SK-MEL-5 (cell line): ENCODE measurements around the gene PRCC. TPM values are rescaled to one million over a fixed set of nuclear protein-coding genes. Genes with fewer than 3 reads are reported as not detected.

Experiments used
- DNase-seq: peaks from one replicate; pipeline ENCODE4 v3.0.0-alpha.2; 2016; ENCODE audit warnings: low read depth, low spot score
- in situ Hi-C: cut with HindIII; loops from 2 replicates; pipeline ENCODE4 v1.10.0; 2016; ENCODE audit warnings: low sequenced_read_pairs, high pct_unique_total_duplicates, low pct_unique_long_range_greater_than_20kb
- total RNA-seq: library from RNA; depleted of rRNA; stranded (reverse); fragments of >200 nt; shearing (Covaris generic); gene quantifications from 2 replicates; pipeline ENCODE4 v1.2.3, GENCODE V29; 2014

PRCC gene
- total RNA-seq, 1 experiment from 2014 or later = 34.0 TPM

GRCh38 chr1:156776942-156777341 lies 9.6 kb downstream of the PRCC start:
- in situ Hi-C loops = no loop called here
- no peak for DNase-seq

DNA sequence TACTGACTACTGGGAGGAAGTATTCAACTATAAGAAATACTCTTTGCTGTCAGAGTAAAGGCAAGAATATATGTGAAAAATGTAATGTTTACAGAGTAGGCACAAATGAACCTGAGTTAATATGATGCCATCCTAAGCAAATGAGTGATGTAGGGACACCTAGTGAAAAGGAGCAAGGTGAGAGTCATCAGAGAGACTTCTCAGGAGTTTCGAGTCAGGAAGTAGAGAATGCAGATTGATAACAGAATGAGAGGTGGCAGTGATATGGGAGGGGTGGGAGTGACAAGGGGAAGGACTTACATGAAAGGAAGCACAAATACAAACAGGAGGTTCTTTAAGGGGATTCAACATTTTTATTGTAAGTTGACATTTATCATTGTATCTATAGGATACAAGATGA lies 10.2 kb downstream of the PRCC start:
- in situ Hi-C loops = no loop called here
- DNase-seq = no peak

GRCh38 chr1:156781585-156782186 lies 14.4 kb downstream of the PRCC start:
- in situ Hi-C loops = no loop called here

GRCh38 chr1:156785458-156785857 lies 18.1 kb downstream of the PRCC start:
- in situ Hi-C loops = no loop called here
- no peak for DNase-seq

More at GRCh38 chr1:156781585-156782186, 14.4 kb downstream of the PRCC start:
- peak; percentile 58 for DNase-seq

DNA sequence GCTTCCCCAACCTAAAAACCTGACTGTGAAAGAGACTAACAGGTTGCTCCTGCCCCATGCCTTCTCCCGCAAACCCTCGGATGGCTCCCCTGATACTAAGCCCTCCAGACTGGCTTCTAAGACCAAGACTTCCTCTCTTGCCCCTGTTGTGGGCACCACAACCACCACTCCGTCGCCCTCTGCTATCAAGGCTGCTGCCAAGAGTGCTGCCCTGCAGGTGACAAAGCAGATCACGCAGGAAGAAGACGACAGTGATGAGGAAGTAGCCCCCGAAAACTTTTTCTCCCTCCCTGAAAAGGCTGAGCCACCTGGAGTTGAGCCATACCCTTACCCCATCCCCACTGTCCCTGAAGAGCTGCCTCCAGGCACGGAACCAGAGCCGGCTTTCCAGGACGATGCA lies 19.3 kb downstream of the PRCC start:
- in situ Hi-C loops = no loop called here

GRCh38 chr1:156788136-156788535 lies 20.8 kb downstream of the PRCC start:
- DNase-seq = no peak
- in situ Hi-C loops = no loop called here

More for the DNA sequence above, 19.3 kb downstream of the PRCC start:
- no peak for DNase-seq

DNA sequence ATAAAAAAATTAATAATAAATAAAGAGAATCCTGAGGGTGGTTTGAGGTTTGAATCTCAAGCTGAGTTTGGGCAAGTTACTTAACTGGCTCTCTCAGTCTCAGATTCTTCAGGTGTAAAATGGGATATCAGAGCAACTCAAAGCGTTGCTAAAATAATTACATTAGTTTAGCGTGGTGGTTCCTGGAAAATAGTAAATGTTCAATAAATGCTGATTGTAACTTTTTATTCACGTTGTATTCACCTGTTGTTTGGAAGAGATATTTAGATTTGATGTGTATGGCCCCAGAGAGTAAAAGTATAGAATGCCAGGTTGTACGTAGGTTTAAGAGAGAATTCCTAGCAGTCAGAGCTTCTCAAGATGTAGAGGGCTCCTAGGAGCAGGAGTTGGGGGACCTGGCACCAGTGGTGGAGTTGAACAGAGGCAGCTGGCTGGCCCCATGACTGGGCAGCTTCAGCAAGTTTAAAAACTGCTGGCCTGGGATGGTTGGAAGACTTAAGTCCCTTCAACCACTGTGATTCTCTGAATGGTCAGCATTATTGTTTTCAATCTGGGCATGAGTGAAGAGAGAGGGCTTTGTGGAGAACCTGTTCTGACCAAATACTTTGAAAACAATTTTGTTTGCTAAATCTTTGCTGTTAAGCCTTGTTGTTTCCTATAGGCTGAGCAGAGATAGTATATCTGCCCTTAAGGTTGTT lies 22.4 kb downstream of the PRCC start:
- in situ Hi-C loops = no loop called here
- DNase-seq = no peak

DNA sequence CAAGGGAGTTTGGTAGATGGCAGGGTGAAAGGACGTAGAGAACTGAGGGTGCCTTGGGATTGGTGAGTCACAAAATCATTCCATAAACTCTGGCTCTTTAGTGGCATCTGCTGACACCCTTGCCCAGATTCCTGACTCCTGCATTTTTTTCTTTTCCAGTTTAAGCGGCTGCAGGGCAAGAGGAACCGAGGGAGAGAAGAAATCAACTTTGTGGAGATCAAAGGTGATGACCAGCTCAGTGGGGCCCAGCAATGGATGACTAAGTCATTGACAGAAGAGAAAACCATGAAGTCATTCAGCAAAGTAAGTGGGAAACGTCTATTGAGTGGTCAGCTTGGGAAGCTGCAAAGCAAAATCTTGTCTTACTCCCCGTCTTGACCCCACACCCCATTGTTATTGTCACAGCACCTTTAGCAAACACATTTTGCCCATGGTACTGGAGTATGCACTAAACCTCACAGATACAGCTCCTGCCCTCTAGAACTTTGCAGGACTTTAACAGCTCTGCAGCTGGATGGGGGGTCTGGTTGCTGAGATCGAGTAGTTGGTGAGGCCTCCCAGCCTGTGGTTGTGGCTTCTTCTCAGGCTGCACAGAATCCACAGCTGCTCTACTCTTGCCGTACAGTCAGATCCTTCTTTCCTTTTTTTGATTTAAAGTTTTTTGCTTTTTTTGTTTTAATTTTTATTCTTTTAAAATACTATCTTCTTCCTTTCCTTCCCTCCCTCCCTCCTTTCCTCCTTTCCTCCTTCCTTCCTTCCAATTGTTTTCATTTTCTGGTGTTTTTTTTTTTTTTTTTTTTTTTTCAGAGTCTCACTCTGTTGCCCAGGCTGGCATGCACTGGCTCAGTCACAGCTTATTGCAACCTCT lies 27.4 kb downstream of the PRCC start:
- in situ Hi-C loops = no loop called here
- no peak for DNase-seq

DNA sequence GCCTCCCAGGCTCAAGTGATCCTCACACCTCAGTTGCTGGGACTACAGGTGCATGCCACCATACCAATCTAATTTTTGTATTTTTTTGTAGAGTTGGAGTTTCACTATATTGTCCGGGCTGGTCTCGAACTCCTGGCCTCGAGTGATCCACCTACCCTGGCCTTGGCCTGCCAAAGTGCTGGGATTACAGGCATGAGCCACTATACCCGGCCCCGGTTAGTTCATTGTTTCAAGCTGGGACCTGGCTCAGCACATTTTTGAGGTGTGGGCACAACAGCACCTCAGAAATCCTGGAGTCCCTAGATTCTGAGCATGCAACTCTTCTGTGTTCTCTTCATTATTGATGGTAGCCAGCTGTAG lies 28.0 kb downstream of the PRCC start:
- DNase-seq = no peak
- in situ Hi-C loops = no loop called here

GRCh38 chr1:156795787-156796186 lies 28.5 kb downstream of the PRCC start:
- in situ Hi-C loops = no loop called here
- DNase-seq = no peak

- in situ Hi-C loops = no loop called here
Observed at GRCh38 chr1:156796340-156797097, 29.2 kb downstream of the PRCC start.

DNA sequence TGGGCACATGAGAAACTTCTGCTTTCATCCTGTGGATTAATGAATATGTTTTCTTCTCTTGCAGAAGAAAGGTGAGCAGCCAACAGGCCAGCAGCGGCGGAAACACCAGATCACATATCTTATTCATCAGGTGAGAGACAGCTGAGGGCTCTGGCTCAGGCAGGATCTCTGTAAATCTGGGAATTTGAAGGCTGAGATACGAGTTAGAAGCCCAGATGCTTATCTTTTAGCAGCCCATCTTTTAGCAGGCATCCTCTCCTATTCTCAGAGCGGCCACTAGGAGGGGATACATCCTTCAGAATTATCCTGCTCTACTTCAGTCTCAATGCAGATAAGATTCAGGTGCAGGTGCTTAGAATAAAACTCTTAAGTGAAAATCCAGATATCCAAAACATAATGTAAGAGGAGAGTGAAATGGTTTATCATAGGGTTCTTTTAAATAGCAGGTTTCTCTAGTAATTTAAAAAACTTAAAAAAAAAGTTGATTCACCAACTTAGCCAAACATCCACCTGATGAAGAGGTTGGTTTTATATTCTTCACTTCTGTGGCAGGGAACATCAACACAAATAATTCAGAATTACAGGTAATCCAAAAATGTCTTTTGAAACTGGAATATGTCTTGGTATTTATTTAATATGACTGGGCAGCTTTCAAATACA lies 30.0 kb downstream of the PRCC start:
- peak; percentile 74 for DNase-seq
- in situ Hi-C loops = no loop called here

More at GRCh38 chr1:156796340-156797097, 29.2 kb downstream of the PRCC start:
- DNase-seq = no peak

- DNase-seq = no peak
- in situ Hi-C loops = no loop called here
Observed at GRCh38 chr1:156801409-156802121, 34.2 kb downstream of the PRCC start.

DNA sequence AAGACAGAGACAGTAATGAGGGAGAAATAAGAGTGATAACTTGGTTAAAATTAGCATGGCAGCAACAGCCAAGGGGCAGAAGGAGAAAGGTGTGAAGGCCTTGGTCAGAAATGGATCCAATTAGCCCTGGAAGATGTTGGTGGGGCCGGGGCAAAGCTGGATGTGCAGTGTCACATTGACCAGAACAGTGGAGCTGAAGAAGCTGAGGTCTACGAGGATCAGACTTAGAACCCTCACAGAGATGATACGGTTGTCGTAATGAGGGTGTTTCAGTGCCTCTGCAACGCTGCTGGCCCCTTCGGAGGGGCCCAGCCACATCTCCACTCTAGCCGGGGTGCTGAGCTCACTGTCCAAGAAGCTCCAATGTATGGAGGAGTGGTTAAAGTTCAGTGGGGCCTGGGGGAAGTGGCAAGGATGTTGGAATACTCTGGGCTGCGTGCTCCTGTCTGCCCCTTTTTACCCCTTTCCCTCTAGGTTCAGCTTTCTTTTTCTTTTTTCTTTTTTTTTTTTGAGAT lies 35.1 kb downstream of the PRCC start:
- in situ Hi-C loops = no loop called here
- no peak for DNase-seq

GRCh38 chr1:156803086-156803851 lies 35.9 kb downstream of the PRCC start:
- DNase-seq = no peak
- in situ Hi-C loops = no loop called here

DNA sequence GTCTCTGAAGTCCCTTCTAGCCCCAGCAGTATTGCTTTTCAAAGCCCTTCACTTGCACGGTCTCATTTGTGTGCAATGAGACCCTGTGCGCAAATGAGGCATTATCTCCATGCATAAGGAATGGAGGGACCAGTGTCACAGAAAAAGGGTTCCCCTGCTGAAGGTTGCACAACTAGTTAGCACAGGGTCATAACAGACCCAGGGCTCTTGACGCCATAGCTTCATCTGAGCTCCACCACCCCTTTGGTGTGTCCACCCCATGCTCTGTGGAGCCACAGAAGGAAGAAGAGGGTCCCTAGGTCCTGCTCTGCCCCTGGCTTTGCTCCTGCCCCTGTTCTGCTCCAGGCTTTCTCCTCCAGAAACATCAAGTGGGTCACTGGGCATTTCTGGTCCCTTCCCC lies 36.7 kb downstream of the PRCC start:
- in situ Hi-C loops = no loop called here

More for the DNA sequence above, 36.7 kb downstream of the PRCC start:
- no peak for DNase-seq
